Measurements from ENCODE around the gene TNS1. TPM values are rescaled to one million over a fixed set of nuclear protein-coding genes. Genes with fewer than 3 reads are reported as not detected.
"Not testable (repeated sequence)": the region's sequence is repeated elsewhere in the genome, so short reads cannot be mapped to it uniquely, and the experiment has no call there.

TNS1 gene
- total and polyA plus RNA-seq, 10 of the 15 experiments (the other 5 are each of a cell fraction or from before 2014, with no cell fraction given): 0.05 to 0.44 TPM; not detected in 8

- TF ChIP-seq ZBTB11 (CRISPR knock-in tag; IDR thresholded peaks at IDR 0.05) (no peak), NFYB (IDR thresholded peaks at IDR 0.05; ENCODE audit: insufficient read depth, low read depth, low read length) (no peak), TARDBP (IDR thresholded peaks at IDR 0.05; ENCODE audit: borderline replicate concordance) (no peak), NFXL1 (IDR thresholded peaks at IDR 0.05; ENCODE audit: borderline replicate concordance) (no peak), RBBP5 (conservative IDR thresholded peaks at IDR 0.05) (no peak), EED (IDR thresholded peaks at IDR 0.05; ENCODE audit: low read depth) (0 out of 2 replicates have a peak, but pooled peaks have one; percentile 34), STAT1 (conservative IDR thresholded peaks at IDR 0.05) (no peak)
These were observed 43.4 kb upstream of the TNS1 start (continued) for GRCh38 chr2:218046238-218046637.

GRCh38 chr2:218044599-218044998 lies 41.8 kb upstream of the TNS1 start:
- DNase-seq (ENCODE audit: low read depth, low spot score); H3K27me3 ChIP-seq (replicated peaks in 1 of 2; ENCODE audit: control insufficient read depth in 2 of 2, insufficient read depth in 2 of 2, low read length in 1 of 2); BruUV-seq (replicated peaks); H3K4me3 ChIP-seq; RAD21 ChIA-PET (ENCODE audit: unreplicated experiment); H3K9ac ChIP-seq (ENCODE audit: control insufficient read depth, insufficient read depth, low read length); H2AFZ ChIP-seq (ENCODE audit: control insufficient read depth, low read depth, low read length); H3K4me2 ChIP-seq (ENCODE audit: control insufficient read depth, insufficient read depth); intact Hi-C loops (cut with micrococcal nuclease; ENCODE audit: unreplicated experiment); ATAC-seq; H4K20me1 ChIP-seq (ENCODE audit: control insufficient read depth, insufficient read depth); SMC1A ChIA-PET (ENCODE audit: uncharacterized antibody, unreplicated experiment); FAIRE-seq; H3K79me2 ChIP-seq (ENCODE audit: control insufficient read depth, insufficient read depth, low read length); H3K27ac ChIP-seq (ENCODE audit: control insufficient read depth, insufficient read depth); H3K36me3 ChIP-seq (ENCODE audit: control insufficient read depth in 2 of 2, insufficient read depth in 2 of 2, low read length in 1 of 2); in situ Hi-C loops (cut with MboI): not testable (repeated sequence)
- ChIA-PET POLR2A (interaction anchor here (1.5 kb wide), 1 partner anchor 9 kb away, joined by 3 read pairs; no protein-coding TSS in a partner anchor), CTCF (interaction anchor here (0.9 to 3.1 kb wide), 3 partner anchors 9 to 258 kb away, joined by 3 to 13 read pairs (median 3); no protein-coding TSS in a partner anchor)
- Histone ChIP-seq H3K9me3 (replicated peaks; ENCODE audit: control insufficient read depth, insufficient read depth, low read length) (peaks cover 23% of the 10 kb centered on the region), H3K4me1 (ENCODE audit: control insufficient read depth, insufficient read depth, low read length) (peaks cover 28% of the 10 kb centered on the region; the same call in 1 of the 2 replicates)
- 53% methylated on average over 1 of the region's 1 CpG for WGBS (ENCODE audit: insufficient coverage, insufficient replicate concordance, low lambda C conversion rate, missing lambda C conversion rate)
